Glomerular visceral epithelial cell (primary cell): ENCODE data around the gene CELF4.

Experiments used
- DNase-seq: peaks from one replicate; pipeline ENCODE4 v3.0.0-alpha.2; 2016; ENCODE audit errors: extremely low spot score

Gene CELF4

GRCh38 chr18:37258131-37258530 lies 307.5 kb downstream of the CELF4 start:
- no peak for DNase-seq

- no peak for DNase-seq
Observed at GRCh38 chr18:37254973-37255372, 310.6 kb downstream of the CELF4 start.

GRCh38 chr18:37254236-37254754 lies 311.3 kb downstream of the CELF4 start:
- peak; percentile 6 for DNase-seq

- DNase-seq, result peak; percentile 65
Observed at GRCh38 chr18:37253394-37254235, 312.0 kb downstream of the CELF4 start.

GRCh38 chr18:37252854-37253393 lies 312.7 kb downstream of the CELF4 start:
- DNase-seq, result no peak

- no peak for DNase-seq
Observed at GRCh38 chr18:37252342-37252741, 313.3 kb downstream of the CELF4 start.

DNA sequence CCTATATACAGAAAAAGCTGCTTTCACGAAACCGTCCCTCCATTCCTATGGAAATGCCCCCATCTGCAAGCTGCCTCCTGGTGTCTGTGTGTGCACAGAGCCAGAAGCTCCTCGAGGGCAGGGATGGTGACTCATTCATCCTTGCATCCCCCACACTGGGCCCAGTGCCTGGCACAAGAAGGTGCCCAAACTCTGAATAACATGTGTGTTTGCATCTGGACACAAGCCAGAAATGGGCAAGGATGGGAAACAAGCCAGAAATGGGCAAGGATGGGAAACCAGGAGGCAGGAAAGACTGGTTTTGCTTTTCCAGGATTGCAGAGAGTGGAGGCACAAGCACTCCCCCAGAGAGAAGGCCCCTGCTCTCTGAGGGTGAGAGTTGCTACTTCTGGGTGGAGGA lies 313.9 kb downstream of the CELF4 start:
- peak; percentile 21 for DNase-seq

- DNase-seq, result no peak
Observed at GRCh38 chr18:37249895-37250618, 315.5 kb downstream of the CELF4 start.

DNA sequence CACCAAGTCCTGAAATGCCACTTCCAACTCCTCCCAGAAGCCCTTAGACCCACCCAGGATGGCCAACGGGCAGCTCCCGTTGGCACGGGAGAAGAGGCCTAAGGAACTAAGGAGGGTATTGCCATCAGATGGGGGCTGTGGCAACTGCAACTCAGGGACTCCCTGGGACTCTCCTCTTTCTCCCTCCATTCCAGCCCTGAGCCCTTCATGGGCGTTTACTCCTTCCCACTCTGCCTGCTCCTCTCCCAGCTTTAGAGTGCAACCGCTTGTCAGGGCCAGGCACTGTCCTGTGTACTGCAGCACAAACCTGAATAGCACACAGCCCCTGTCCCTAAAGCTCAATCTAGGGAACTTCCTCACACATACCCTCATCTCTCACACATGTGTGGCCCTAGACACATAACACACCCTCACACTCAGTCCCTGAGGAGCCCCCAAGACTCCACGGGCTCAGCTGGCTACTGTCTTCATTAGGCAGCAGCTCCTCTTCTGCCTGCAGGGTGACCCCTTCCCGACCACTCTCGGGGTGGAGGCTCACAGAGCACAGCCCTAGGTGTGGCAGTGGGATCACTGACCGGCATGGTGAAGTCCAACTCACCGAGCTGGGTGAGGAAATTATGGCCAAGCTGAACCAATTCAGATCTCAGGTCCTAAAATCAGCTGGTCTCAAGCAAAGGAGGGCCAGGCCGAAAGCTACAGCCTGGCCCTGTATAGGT lies 316.3 kb downstream of the CELF4 start:
- no peak for DNase-seq

DNA sequence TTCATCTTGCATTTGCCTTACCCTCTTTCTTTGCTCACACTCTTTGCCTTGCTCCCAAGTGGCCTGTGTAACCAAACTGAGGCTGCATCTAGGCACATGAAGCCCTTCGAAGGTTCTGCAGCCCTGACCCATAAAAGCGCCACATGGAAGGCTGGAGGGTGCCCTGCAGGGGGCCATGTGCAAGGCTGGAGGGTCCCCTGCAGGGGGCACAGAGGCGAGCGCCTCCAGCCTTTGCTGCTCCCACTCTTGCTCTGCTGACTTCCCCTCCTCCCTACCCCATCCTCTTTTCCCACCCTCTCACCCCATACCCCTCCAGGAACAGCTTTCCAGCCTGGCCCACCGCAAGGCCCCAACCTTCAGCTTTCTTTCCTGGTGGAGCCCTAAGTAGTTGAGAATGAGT lies 317.3 kb downstream of the CELF4 start:
- DNase-seq, result no peak

DNA sequence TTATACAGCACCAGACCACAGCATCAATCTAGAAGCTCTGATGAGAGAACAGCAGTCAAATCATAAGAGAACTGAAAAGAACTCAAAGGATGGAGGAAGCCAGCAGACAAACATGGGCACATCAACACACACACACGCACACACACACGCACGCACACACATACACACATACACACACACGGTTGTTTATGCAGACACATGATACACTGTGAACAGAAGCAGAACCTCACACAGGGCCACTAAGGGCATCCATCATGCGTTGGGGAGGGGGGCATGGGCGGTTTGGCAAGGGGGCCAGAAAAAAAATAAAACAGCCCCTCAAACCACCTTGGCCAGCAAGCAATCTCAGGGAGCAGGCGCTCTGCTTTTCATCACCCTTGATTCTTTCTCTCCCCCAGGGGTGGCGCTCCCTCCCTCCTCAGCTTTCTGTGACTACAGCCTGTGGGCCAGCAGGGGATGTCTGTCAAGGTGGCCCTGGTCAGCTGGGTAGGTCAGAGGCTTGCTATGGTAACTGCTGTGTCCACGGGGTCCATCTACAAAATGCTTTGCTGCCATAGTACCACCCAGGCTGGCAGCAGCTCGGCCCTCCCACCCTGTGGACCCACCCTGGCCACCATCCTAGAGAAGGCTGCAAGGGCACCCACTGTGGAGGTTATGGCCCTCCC lies 318.0 kb downstream of the CELF4 start:
- no peak for DNase-seq

DNA sequence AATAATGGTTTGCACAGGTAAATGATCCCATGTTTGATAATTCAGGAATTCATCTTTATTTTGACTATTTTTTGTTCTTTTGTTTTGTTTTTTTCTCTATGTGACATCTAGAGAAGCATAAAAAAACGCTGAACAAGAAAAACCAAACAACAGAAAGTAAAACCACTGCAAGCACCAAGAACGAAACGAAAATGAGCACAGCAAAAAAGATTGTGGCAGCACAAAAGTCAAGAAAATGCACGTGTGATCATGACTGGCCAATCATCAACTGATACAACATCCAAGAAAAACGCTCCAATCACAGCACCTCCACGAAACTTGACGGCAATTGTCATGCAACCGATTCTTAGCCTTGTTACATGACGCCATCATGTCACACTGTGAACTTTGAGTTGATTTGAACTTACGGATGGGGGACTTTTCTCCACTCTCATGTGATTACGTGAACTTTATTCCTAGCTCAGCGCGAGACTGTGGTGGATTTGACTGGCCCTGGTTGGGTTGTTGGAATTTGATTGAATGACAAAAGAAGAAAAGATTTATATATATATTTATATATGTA lies 318.7 kb downstream of the CELF4 start:
- DNase-seq, result no peak

GRCh38 chr18:37244618-37245017 lies 321.0 kb downstream of the CELF4 start:
- no peak for DNase-seq

- no peak for DNase-seq
Observed at GRCh38 chr18:37243741-37244140, 321.9 kb downstream of the CELF4 start.

DNA sequence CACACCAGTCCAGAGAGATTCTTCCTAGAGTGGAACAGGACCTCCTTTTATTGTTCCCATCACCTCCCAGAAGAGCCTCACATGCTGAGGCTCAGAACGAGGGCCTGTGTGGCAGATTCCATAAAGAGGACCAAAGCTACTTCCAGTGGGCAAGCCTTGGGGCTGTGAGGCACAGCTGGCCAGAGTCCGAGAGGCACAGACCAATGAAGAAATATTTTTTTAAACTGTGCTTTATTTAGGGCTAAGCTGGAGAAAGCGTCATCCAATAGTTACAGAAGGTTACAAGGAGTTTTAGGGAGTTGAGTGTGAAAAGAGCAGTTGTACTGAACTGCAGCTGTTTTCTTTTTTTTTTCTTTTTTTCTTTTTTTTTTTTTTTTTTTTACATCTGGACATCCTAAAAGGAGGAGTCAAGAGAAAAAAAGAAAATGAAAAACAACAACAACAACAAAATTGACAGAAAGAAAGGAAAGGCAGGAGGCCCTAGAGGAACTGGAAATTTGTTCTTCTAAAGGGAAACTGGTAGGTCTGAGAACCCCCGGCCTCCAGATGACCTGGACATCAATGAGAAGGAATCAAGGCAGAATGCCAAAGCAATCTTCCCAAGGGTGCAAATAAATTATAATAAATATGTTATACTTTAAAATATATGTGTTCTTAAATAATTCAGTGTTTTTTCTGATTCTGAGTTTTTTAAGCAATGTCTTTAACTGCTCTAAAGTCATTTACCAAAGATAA lies 322.6 kb downstream of the CELF4 start:
- DNase-seq, result no peak

DNA sequence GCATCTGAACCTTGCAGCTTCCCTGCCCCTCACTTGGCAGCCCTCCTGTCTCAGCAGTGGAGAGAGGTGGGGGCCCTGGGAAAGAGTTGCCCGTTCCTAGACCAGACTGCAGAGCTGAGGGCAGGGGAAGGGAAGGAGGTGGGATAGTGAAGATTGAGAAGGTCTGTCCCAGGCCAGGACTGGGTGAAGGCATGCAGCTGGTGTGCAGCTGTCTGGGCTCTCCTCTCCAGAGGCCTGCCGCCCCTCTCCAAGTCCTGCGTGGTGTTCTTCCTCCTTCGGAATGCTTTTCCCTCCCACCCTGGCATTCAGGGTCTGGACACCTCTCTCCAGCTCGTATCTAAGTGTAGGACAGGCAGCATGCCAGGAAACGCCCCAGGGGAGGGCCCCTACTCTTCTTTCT lies 323.5 kb downstream of the CELF4 start:
- no peak for DNase-seq

GRCh38 chr18:37238282-37239108 lies 327.1 kb downstream of the CELF4 start:
- DNase-seq, result no peak

DNA sequence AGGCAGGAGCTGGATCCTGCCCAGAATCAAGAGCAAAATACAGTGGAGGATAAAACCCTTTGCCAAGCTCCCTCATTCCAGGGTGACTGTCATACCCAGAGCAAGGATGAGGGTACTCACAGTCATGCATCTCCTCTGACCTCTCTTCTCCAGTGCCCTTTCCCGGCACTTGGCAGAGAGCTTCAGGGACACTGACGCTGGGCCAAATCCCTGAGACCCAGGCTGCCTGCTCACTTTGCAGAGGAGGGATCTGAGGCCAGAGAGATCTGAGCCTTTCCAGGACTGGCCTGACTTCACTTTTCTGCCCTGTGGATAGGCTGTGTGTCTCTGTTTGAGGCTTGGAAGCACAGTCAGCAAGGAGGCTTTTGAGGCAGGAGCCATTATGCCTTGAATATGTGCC lies 330.0 kb downstream of the CELF4 start:
- no peak for DNase-seq

DNA sequence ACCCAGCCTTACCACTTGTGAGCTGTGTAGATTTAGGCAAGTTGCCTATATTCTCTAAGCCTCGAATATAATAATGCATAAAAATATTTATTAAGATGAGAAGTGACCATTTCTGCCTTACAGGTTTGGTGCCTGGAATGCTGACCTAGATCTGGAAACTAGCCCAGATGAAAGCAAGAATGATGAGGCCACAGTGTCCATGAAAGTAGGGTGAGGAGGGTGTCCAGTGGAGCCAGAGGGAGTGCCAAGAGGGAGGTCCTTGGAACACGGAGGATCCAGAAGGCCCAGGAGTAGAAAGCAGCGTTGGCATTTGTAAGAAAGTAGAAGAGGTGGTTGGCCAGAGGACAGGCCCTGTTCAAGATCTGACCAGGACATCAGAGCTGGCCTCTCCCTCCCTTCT lies 334.3 kb downstream of the CELF4 start:
- no peak for DNase-seq

GRCh38 chr18:37230768-37231167 lies 334.8 kb downstream of the CELF4 start:
- no peak for DNase-seq
